Activated T-cell treated with anti-CD3 and anti-CD28 coated beads for 4 hours (primary cell): ENCODE results near the gene RBM5.

Source experiments
- DNase-seq: peaks from one replicate; pipeline ENCODE4 v3.0.0-alpha.2; 2020

RBM5 gene

DNA sequence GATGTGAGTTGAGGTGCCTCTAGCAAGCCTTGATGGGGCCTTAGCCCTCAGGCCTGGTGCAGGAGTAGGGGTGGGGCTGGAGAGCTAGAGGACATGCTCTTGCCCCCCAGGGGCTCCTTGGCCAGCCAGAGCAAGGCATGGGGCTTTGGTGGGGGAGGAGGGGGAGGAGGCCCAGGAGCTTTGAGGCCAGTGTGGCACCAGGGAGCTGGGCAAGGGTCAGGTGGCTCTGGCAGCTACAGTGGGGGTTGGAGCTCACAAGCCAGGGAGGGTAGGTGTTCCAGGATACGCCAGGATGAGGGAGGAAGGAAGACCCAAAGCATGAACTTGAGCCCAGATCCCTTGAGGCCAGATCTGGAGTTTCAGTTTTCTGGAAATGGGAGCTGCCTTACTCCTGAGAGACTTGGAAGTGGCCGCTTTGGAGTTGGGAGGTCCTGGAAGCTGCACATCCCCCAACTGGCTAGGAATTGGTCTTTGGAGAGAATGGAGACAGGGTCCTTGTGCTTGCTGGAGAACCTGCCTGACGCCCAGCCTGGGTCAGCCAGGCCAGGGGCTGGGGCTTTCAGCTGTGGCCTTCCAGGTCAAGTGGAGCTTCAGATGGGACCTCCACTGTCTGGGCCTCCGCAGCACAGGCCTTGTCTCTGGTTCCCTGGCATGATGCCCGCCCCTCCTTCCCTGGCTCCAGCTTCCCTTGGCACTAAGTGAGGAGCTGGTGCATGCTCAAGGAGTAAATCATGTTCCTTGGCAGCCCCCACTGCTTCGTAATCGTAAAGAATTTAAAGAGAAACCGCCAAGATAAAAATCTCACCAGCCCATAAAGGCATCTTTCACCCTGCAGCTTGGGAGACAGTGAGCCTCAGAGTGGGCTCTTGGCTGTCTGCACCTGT is 75.1 kb downstream of the RBM5 start:
- no peak for DNase-seq

DNA sequence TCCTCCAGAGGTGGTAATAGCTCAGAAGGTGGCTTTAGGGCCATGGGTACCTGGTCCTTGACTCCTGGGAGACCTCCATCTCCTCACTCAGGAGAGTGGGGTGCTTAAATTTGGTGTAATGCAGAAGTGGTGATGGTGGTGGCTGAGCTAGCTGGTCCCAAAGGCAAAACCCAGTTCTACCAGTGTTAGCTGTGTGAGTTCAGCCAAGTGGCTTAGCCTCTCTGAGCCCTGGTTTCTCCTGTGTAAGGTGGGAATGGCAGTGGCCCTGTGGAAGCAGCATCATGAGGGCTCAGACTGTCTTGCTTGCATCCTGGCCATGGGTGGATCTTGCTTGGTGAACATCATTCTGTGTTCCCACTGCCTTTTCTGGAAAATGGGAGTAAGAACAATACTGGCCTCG is 75.8 kb downstream of the RBM5 start:
- DNase-seq = no peak

DNA sequence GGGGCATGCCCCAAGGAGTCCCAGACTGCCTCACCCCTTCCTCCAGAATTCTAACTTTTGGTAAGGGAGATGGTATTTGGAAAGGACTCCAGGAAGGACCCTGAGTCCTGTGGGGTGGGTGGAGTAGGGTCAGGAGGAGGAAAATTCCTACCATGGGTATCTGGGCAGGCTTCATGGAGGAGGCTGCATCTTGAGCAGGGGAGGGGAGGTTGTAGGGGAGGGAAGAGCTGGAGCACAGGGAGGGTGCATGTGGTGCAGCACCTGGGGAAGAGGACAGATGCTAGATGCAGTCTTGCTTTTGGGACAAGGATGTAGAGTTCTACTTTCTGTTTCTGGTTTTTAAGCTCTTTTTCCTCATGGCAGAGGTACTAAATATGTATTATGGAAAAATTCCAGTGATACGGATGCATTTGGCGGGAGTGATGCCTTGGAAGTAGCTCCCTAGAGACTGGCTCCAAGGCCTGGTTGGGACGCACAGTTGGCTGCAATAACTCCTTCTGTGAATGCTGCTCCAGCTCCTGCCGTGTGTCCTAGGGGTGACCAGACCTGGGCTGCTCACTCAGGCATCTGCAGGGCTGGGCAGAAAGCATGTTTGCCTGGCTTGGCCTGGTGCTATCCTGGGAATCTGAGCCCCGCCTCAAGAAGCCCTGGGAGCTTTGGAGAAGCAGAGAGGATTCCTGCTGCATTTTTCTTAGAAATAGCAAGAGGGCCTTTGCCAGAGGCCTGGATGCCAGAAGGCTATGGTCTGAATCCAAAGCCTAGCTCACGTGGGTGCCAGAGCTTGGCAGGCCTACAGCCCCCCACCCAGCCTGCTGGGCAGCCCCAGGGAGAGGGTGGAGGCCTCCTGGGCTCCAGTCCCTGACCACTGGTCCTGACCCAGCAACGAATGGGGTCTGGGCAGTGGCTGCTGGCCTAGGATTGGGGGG is 76.5 kb downstream of the RBM5 start:
- no peak for DNase-seq

DNA sequence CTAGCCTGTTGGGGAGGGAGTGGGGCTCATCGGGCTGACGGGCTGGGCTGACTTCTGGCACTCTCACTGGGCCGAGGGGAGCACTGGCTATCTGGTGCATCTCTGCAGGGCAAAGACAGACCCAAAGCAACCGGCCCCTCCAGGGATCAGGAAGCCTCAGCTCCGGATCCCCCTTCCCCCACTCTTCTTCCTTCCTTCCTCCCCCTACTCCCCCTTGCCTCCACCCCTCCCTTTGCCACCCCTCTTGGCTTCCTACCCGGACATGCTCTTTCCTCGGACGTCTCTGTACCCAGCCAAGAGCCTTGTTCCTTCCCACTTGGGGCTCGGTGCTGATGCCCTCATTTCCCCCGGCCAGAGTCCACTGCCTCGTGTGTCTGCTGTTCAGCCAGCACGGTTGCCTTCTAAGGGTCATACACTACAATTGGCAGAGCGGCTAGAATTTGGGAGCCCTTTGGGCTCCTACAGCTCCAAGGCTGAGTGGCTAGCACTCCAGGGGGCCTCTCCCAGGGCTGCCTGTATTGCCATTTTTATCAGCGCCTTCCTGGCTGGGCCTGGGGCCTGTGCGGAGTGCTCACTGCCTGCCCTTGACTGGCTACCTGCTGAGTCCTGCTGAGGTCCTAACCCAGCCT is 77.3 kb downstream of the RBM5 start:
- no peak for DNase-seq

DNA sequence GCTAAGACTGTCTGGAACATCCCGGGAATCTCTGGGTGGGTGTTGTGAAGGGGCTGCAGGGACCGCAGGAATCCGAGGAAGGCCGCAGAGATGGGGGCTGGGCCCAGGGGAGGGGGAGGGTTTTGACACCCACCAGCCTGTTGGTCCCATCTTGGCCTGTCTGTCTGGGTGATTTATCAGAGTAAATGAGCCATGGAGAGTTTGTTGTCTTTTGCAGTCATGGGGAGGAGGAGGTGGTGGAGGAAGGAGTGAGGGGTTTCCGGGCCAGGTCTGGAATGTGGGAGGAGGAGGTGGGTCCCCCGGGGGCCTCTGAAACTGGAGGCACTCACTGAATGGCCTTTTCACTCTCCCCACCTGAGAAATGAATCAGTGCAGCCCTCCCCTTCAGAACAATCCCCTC is 77.9 kb downstream of the RBM5 start:
- DNase-seq = no peak

DNA sequence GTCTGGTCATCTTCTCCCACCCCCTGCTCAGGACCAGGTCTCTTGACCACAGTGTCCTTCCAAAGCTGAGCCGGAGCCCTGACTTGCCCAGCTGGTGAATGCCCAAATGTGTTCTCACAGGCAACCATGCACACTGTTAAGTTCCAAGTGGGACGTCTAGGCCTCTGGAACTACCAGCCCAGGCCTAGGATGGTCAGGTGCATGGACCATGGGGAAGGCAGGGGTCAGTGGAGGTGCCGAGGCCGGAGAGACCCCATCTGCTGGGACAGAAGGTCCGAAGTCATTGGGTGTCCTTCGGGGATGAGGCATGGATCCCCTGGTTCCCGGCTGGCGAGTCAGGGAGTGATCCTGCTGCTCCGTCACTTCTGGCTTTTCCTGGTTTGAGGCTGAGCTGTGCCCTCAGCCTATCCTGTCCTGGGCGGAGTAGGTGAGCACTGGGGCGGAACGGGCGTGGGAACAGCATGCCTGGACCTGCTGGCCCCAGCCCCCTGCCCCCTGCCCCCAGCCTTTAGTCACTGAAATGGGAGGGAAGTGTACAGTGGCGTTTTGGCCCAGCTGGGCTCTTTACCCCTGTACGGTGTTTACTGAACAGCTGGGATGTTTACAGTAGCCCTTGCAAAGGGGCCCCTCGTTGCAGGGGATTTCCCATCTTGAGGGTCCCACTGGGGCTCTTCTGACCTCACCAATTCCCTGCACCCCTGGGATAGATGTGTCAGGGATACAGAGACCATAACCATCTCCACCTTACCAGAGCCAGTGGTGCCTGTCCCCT is 78.5 kb downstream of the RBM5 start:
- DNase-seq = no peak

DNA sequence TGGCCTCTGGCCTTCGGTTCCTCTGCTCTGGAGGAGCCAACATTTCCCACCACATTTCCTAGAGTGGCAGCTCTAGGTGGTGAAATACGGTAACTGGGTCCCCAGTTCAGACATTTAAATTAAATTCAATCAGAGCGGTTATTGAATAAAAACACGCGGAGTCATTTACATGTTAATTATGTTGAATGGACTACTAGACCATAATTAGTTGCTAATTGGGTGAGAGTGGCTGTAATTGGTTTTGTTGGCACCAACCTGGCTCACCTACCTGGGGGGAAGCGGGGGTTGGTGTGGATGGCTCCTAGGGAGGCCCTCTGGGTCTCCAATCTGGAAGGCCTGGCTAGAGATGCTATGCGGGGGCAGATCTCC is 79.1 kb downstream of the RBM5 start:
- DNase-seq = no peak

DNA sequence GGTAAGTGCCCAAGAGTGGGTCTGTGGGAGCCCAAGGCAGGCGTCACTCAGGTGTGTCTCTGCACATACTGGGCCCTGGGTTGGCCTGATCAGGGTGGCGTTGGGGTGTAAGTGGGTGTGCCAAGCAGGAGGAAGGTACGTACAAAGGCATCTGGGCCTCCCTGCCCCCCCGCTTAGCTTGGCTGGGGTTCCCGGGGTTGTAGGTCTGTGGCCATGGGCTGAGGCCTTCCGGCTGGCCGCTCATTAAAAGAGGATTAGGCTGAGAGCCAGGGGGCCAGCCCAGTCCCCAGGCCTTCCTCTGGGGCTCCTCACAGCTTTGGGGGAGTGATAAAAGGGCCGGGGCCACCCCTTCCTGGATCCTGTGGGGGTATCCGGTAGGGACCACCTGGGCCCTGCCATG is 79.7 kb downstream of the RBM5 start:
- no peak for DNase-seq
